H9 (cell line): ENCODE measurements around the gene MRPS33. TPM values are rescaled to one million over a fixed set of nuclear protein-coding genes. Genes with fewer than 3 reads are reported as not detected.

Source experiments
- DNase-seq: peaks from one replicate; pipeline ENCODE4 v3.0.0-alpha.2; 2017
- H2AFZ ChIP-seq: one replicate; pipeline ENCODE4 v1.6.1; 2013; ENCODE audit warnings: mild to moderate bottlenecking, low read length, control low read depth, moderate library complexity
- H2AK5ac ChIP-seq: 2 replicates; pipeline ENCODE4 v1.6.1; 2013; ENCODE audit warnings: low read length, control low read depth, mixed read lengths; ENCODE audit not compliant: insufficient read length
- H2BK120ac ChIP-seq: one replicate; pipeline ENCODE4 v1.6.1; 2013; ENCODE audit warnings: low read depth, mild to moderate bottlenecking, low read length, control low read depth, inconsistent platforms; ENCODE audit not compliant: poor library complexity, severe bottlenecking
- H2BK12ac ChIP-seq: 2 replicates; pipeline ENCODE4 v1.6.1; 2013; ENCODE audit warnings: low read length, control low read depth, mixed read lengths, low read depth; ENCODE audit not compliant: insufficient read length
- H2BK15ac ChIP-seq: 2 replicates; pipeline ENCODE4 v1.6.1; 2013; ENCODE audit warnings: low read depth, low read length, control low read depth
- H2BK20ac ChIP-seq: one replicate; pipeline ENCODE4 v1.6.1; 2013; ENCODE audit warnings: low read depth, mild to moderate bottlenecking, low read length, control low read depth, inconsistent platforms; ENCODE audit not compliant: poor library complexity, severe bottlenecking
- H2BK5ac ChIP-seq: 2 replicates; pipeline ENCODE4 v1.6.1; 2013; ENCODE audit warnings: low read length, control low read depth, mixed read lengths; ENCODE audit not compliant: insufficient read length
- H3K14ac ChIP-seq: 2 replicates; pipeline ENCODE4 v1.6.1; 2013; ENCODE audit warnings: low read length, control low read depth; ENCODE audit not compliant: insufficient read depth
- H3K18ac ChIP-seq: 2 replicates; pipeline ENCODE4 v1.6.1; 2013; ENCODE audit warnings: low read depth, mild to moderate bottlenecking, mixed read lengths, low read length, control low read depth; ENCODE audit not compliant: insufficient read length
- H3K23ac ChIP-seq: 2 replicates; pipeline ENCODE4 v1.6.1; 2013; ENCODE audit warnings: low read length, control low read depth, mixed read lengths, low read depth; ENCODE audit not compliant: insufficient read length
- H3K23me2 ChIP-seq: 2 replicates; pipeline ENCODE4 v1.6.1; 2013; ENCODE audit warnings: low read depth, mild to moderate bottlenecking, mixed read lengths, low read length, control low read depth; ENCODE audit not compliant: insufficient read length, poor library complexity, severe bottlenecking
- H3K27ac ChIP-seq: 2 replicates; pipeline ENCODE4 v1.5.1; 2013; ENCODE audit warnings: low read length, control low read depth, mixed read lengths, low read depth; ENCODE audit not compliant: insufficient read length
- H3K27me3 ChIP-seq: 2 replicates; pipeline ENCODE4 v1.6.1; 2013; ENCODE audit warnings: low read length, control low read depth, inconsistent platforms; ENCODE audit not compliant: insufficient read depth
- H3K4ac ChIP-seq: 2 replicates; pipeline ENCODE4 v1.6.1; 2013; ENCODE audit warnings: low read depth, mild to moderate bottlenecking, control low read depth, inconsistent platforms, low read length, moderate library complexity
- H3K4me1 ChIP-seq: 2 replicates; pipeline ENCODE4 v1.6.1; 2013; ENCODE audit warnings: low read length, control low read depth, inconsistent platforms; ENCODE audit not compliant: insufficient read depth
- H3K4me2 ChIP-seq: 2 replicates; pipeline ENCODE4 v1.6.1; 2013; ENCODE audit warnings: low read length, control low read depth, mixed read lengths; ENCODE audit not compliant: insufficient read length, insufficient read depth
- H3K56ac ChIP-seq: 2 replicates; pipeline ENCODE4 v1.6.1; 2013; ENCODE audit warnings: low read depth, mild to moderate bottlenecking, mixed read lengths, low read length, control low read depth; ENCODE audit not compliant: insufficient read length
- H3K79me1 ChIP-seq: 2 replicates; pipeline ENCODE4 v1.6.1; 2013; ENCODE audit warnings: low read depth, mild to moderate bottlenecking, moderate library complexity, low read length, control low read depth, inconsistent platforms; ENCODE audit not compliant: insufficient read depth, poor library complexity, severe bottlenecking
- H3K79me2 ChIP-seq: 2 replicates; pipeline ENCODE4 v1.6.1; 2013; ENCODE audit warnings: low read length, control low read depth, inconsistent platforms; ENCODE audit not compliant: insufficient read depth
- H3K9ac ChIP-seq: 2 replicates; pipeline ENCODE4 v1.6.1; 2013; ENCODE audit warnings: low read length, control low read depth, mixed read lengths; ENCODE audit not compliant: insufficient read length; ENCODE audit errors: extremely low read depth
- H3K9me3 ChIP-seq: one replicate; pipeline ENCODE4 v1.6.1; 2013; ENCODE audit warnings: low read depth, low read length, inconsistent platforms; ENCODE audit not compliant: control insufficient read depth
- H3T11ph ChIP-seq: one replicate; pipeline ENCODE4 v1.6.1; 2013; ENCODE audit warnings: mild to moderate bottlenecking, low read length, control low read depth, inconsistent platforms
- H4K20me1 ChIP-seq: one replicate; pipeline ENCODE4 v1.6.1; 2013; ENCODE audit not compliant: control insufficient read depth, insufficient read length, insufficient read depth
- H4K5ac ChIP-seq: 2 replicates; pipeline ENCODE4 v1.6.1; 2013; ENCODE audit warnings: low read depth, mild to moderate bottlenecking, mixed read lengths, low read length, control low read depth; ENCODE audit not compliant: insufficient read length
- H4K8ac ChIP-seq: replicated peaks from 2 replicates; pipeline ENCODE4 v1.6.1; 2013; ENCODE audit warnings: low read length, control low read depth, mixed read lengths, low read depth; ENCODE audit not compliant: insufficient read length
- H4K91ac ChIP-seq: 2 replicates; pipeline ENCODE4 v1.6.1; 2013; ENCODE audit warnings: low read depth, mild to moderate bottlenecking, moderate library complexity, mixed read lengths, low read length, control low read depth; ENCODE audit not compliant: insufficient read length
- H3K27ac Mint-ChIP-seq, 3 experiments: 2 replicates in 2 of 3; 3 replicates in 1 of 3; pipeline ENCODE4 v1.8.0; 2020 to 2021; ENCODE audit warnings: mixed read lengths in 3 of 3, mild to moderate bottlenecking in 1 of 3, moderate library complexity in 1 of 3
- H3K27me3 Mint-ChIP-seq: 2 replicates; pipeline ENCODE4 v1.8.0; 2021; ENCODE audit warnings: low read depth, mild to moderate bottlenecking, moderate library complexity, mixed read lengths
- H3K36me3 Mint-ChIP-seq, 3 experiments: 2 replicates in 2 of 3; 3 replicates in 1 of 3; pipeline ENCODE4 v1.8.0; 2020 to 2021; ENCODE audit warnings: low read depth in 3 of 3, mixed read lengths in 3 of 3; ENCODE audit not compliant: insufficient read depth in 1 of 3
- H3K4me1 Mint-ChIP-seq, 2 experiments: 2 replicates each; pipeline ENCODE4 v1.8.0; 2020; ENCODE audit warnings: mixed read lengths in 2 of 2
- H3K4me3 Mint-ChIP-seq, 2 experiments: 2 replicates in 1 of 2; 3 replicates in 1 of 2; pipeline ENCODE4 v1.8.0; 2020 to 2021; ENCODE audit warnings: mild to moderate bottlenecking in 2 of 2, mixed read lengths in 2 of 2, moderate library complexity in 1 of 2
- H3K9me3 Mint-ChIP-seq, 2 experiments: 2 replicates in 1 of 2; 3 replicates in 1 of 2; pipeline ENCODE4 v1.8.0; 2020; ENCODE audit warnings: mild to moderate bottlenecking in 2 of 2, mixed read lengths in 2 of 2, moderate library complexity in 1 of 2
- CTCF ChIP-seq: fragments of 200-600 bp; sonication (generic); conservative IDR thresholded peaks from 3 replicates; pipeline ENCODE4 v1.8.0; 2021; ENCODE audit warnings: antibody characterized with exemption, mild to moderate bottlenecking
- WGBS: extraction: QIAGEN DNeasy Blood & Tissue Kit; methylation state at CpG from one replicate; pipeline ENCODE4 v1.1.7; 2013; ENCODE audit warnings: missing lambda C conversion rate, low lambda C conversion rate, mixed read lengths; ENCODE audit not compliant: insufficient read length; ENCODE audit errors: extremely low coverage; 5-methylcytosine and 5-hydroxymethylcytosine counted together
- total RNA-seq: library from RNA; stranded (reverse); gene quantifications from 2 replicates; pipeline ENCODE4 v1.2.1, GENCODE V29; 2021

The MRPS33 gene
- total RNA-seq, 1 experiment from 2014 or later = 64.2 TPM

GRCh38 chr7:141055146-141055545 is 40.4 kb upstream of the MRPS33 start:
- no peak overlapping the region for H2BK120ac ChIP-seq
- no peak overlapping the region for H3K27ac ChIP-seq
- H4K5ac ChIP-seq = no peak overlapping the region
- no peak overlapping the region for H3K4me3 Mint-ChIP-seq
- H4K8ac ChIP-seq = no peak overlapping the region
- peaks cover 2% of the 10 kb centered on the region; the same call in 1 of the 2 replicates for H3K27me3 Mint-ChIP-seq
- H4K20me1 ChIP-seq = no peaks in the 10 kb centered on the region
- H3K9ac ChIP-seq = no peak overlapping the region
- no peak overlapping the region for H3K18ac ChIP-seq
- no peaks in the 10 kb centered on the region for H3K4me1 ChIP-seq
- H2AK5ac ChIP-seq = no peak overlapping the region
- H3K79me1 ChIP-seq = no peaks in the 10 kb centered on the region
- H3K79me2 ChIP-seq = no peaks in the 10 kb centered on the region
- no peak overlapping the region for H2AFZ ChIP-seq
- no peak overlapping the region for H2BK12ac ChIP-seq
- WGBS = no CpG with 5 or more reads among the region's 4 CpGs
- H3K9me3 Mint-ChIP-seq = no peaks in the 10 kb centered on the region
- H2BK15ac ChIP-seq = no peak overlapping the region
- no peak overlapping the region for H3K23ac ChIP-seq
- H3K36me3 Mint-ChIP-seq = no peaks in the 10 kb centered on the region
- H4K91ac ChIP-seq = no peak overlapping the region
- no peak overlapping the region for H3K4me2 ChIP-seq
- no peak overlapping the region for H3K14ac ChIP-seq
- H2BK5ac ChIP-seq = no peak overlapping the region
- no peaks in the 10 kb centered on the region for H3K4me1 Mint-ChIP-seq
- H3T11ph ChIP-seq = no peak overlapping the region
- no peak for TF ChIP-seq CTCF
- no peaks in the 10 kb centered on the region for H3K23me2 ChIP-seq
- H3K56ac ChIP-seq = no peak overlapping the region
- H2BK20ac ChIP-seq = no peak overlapping the region
- H3K27me3 ChIP-seq = no peaks in the 10 kb centered on the region
- H3K9me3 ChIP-seq = no peaks in the 10 kb centered on the region
- no peak for DNase-seq
- H3K4ac ChIP-seq = no peak overlapping the region
- H3K27ac Mint-ChIP-seq = no peak overlapping the region
